ENCODE measurements around the gene RAB44.

DNA sequence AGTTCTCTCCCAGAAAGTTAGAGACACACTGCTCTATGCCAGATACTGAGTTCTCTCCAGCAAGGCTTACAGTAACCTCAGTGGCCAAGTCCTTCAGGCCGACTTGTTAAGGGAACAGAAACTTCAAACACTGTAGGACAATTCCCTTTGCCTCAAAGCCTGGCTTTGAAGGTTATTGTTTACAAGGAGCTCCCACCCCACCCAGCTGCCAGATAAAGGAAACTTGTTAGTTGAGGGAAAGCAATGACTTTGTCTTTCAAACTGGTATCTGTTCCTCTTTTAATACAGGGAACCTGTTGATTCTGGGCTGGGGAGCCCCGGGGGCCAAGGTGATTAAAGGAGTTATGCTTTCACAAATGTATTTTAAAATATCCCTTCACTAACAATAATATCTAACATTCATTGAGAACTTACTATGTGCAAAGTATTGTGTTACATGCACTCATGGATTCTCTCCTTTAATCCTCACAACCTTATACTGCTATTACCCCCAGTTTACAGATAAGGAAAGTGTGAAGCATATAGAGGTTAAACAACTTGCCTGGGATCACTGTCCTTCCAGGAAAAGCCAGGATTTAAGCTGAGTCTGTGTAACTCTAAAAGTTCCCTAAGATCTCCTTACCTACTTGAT is 46.7 kb upstream of the RAB44 start:
- TF ChIP-seq CTCF (IDR thresholded peaks at IDR 0.05), result no peak
- TF ChIP-seq POLR2A (IDR thresholded peaks at IDR 0.05), result no peak

All from testis (tissue), 2 donors.